Thoracic aorta (tissue), 2 donors: ENCODE data around the gene GALNT17. TPM values are rescaled to one million over a fixed set of nuclear protein-coding genes. Genes with fewer than 3 reads are reported as not detected.
"Not testable (repeated sequence)": the region's sequence is repeated elsewhere in the genome, so short reads cannot be mapped to it uniquely, and the experiment has no call there.

Source experiments
- ATAC-seq: fragments of 150-250 bp; one replicate; pipeline ENCODE4 v1.8.0; 2017; ENCODE audit warnings: low read depth; ENCODE audit not compliant: insufficient number of reproducible peaks, low FRiP score
- DNase-seq: peaks from one replicate; pipeline ENCODE4 v3.0.0-alpha.2; 2020; ENCODE audit warnings: low spot score
- H3K27ac ChIP-seq, 2 donors: fragments of 200-600 bp; sonication (generic); 1 replicate in 1 of 2; 2 replicates in 1 of 2; pipeline ENCODE4 v1.5.1; 2016; ENCODE audit warnings: mild to moderate bottlenecking in 2 of 2, moderate library complexity in 2 of 2
- H3K27me3 ChIP-seq: fragments of 200-600 bp; sonication (generic); replicated peaks from 2 replicates; pipeline ENCODE4 v1.6.0; 2016; ENCODE audit warnings: mild to moderate bottlenecking; ENCODE audit not compliant: insufficient read depth
- H3K36me3 ChIP-seq: fragments of 200-600 bp; sonication (generic); one replicate; pipeline ENCODE4 v1.5.1; 2016
- H3K4me1 ChIP-seq, 2 donors: fragments of 200-600 bp; sonication (generic); 1 replicate in 1 of 2; 2 replicates in 1 of 2; pipeline versions ENCODE4 v1.5.1 to v1.6.0; 2016; ENCODE audit warnings: low read depth in 2 of 2, mild to moderate bottlenecking in 1 of 2; ENCODE audit not compliant: control insufficient read depth in 1 of 2
- H3K4me3 ChIP-seq: fragments of 200-600 bp; sonication (generic); 2 replicates; pipeline ENCODE4 v1.5.1; 2016; ENCODE audit warnings: mild to moderate bottlenecking
- H3K9me3 ChIP-seq: fragments of 200-600 bp; sonication (generic); 2 replicates; pipeline ENCODE4 v1.5.1; 2016
- total RNA-seq, 2 donors: library from RNA; depleted of rRNA; stranded (reverse); fragments of >200 nt; gene quantifications; one replicate each; pipeline versions ENCODE4 v1.1.0 to v1.2.3, GENCODE V29; 2016
- TF ChIP-seq, protein P1 (sequence below): fragments of 200-600 bp; sonication (generic); IDR thresholded peaks from one replicate; pipeline ENCODE4 v1.5.1; 2019; ENCODE audit warnings: antibody characterized with exemption

The GALNT17 gene
- total RNA-seq, 2 donors from 2014 or later = 17.6 to 20.8 TPM

DNA sequence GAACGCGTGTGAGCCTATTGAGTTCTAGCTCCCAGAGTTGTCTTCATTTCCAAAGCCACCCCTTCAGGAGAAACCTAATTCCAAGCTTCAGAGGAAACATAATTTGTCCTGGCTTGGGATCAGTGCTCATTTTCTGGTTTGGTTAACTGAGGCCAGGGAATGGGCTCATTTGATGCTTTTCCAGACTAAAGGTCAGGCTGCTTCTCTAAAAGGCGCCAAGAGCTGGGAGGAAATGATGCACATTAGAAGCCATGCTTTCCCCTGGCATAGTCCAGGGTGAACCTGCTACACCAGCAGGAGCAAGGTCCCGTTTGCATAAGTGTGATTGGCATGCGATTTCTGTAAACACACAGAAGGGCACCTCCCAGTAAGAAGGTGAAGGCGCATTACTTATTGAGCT lies 435.0 kb downstream of the GALNT17 start:
- ATAC-seq = no peak
- DNase-seq = no peak
- no peak overlapping the region for H3K4me3 ChIP-seq

DNA sequence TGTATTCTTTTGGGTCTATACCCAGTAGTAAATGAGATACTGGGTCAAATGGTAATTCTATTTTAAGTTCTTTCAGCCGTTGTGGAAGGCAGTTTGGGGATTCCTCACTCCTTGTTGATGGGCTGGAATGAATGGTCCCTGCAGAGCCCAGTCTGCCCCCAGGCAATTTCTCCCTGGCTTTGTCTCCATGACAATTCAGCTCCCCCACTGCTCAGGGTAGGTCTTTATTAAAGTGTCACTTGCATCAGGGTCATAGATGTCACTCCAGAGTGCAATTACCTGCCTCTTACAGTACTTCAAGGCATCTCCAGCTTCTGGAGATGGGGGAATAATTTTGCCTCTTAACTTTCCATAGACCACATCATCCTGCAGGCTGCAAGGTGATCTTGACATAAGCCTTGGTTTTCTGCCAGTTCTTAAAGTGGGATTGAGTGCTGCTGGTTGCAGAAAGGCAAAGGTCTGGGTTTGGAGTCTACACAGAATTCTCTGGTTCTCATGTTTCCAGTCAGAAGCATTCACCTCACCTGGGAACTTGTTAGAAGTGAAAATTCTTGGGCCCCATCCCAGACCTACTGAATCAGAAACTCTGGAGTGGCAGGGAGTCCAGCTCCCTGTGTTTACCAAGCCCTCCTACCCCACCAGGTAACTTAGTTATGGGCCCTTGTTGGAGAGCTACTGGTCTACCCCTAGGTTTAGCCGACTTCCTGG lies 442.4 kb downstream of the GALNT17 start:
- Histone ChIP-seq H3K4me3 (no peak overlapping the region), H3K27ac (no peak overlapping the region), H3K27me3 (no peaks in the 10 kb centered on the region), H3K9me3 (no peaks in the 10 kb centered on the region), H3K36me3 (no peaks in the 10 kb centered on the region), H3K4me1 (no peaks in the 10 kb centered on the region)
- no peak for ATAC-seq
- TF ChIP-seq, protein P1, sequence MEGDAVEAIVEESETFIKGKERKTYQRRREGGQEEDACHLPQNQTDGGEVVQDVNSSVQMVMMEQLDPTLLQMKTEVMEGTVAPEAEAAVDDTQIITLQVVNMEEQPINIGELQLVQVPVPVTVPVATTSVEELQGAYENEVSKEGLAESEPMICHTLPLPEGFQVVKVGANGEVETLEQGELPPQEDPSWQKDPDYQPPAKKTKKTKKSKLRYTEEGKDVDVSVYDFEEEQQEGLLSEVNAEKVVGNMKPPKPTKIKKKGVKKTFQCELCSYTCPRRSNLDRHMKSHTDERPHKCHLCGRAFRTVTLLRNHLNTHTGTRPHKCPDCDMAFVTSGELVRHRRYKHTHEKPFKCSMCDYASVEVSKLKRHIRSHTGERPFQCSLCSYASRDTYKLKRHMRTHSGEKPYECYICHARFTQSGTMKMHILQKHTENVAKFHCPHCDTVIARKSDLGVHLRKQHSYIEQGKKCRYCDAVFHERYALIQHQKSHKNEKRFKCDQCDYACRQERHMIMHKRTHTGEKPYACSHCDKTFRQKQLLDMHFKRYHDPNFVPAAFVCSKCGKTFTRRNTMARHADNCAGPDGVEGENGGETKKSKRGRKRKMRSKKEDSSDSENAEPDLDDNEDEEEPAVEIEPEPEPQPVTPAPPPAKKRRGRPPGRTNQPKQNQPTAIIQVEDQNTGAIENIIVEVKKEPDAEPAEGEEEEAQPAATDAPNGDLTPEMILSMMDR = no peak
- no peak for DNase-seq

More for the DNA sequence above, 435.0 kb downstream of the GALNT17 start:
- H3K4me1 ChIP-seq = no peaks in the 10 kb centered on the region
- H3K27ac ChIP-seq = no peak overlapping the region
- no peaks in the 10 kb centered on the region for H3K27me3 ChIP-seq
- H3K9me3 ChIP-seq = no peaks in the 10 kb centered on the region
- TF ChIP-seq, protein P1 = no peak
- H3K36me3 ChIP-seq = no peaks in the 10 kb centered on the region

DNA sequence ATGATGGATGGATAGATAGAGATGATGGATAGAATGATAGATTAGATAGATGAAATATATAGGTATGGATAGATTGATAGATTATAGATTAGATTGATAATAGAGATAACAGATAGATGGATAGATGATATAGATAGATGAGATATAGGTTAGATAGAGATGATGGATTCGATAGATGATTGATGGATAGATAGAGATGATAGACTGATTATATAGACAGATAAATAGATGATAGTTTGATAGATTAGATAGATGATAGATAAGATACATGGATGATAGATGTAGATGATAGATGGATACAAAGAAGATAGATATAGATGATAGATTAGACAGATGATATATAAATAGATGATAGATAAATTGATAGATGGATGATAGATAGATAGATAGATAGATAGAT lies 448.1 kb downstream of the GALNT17 start:
- H3K9me3 ChIP-seq = no peaks in the 10 kb centered on the region
- no peaks in the 10 kb centered on the region for H3K27me3 ChIP-seq
- no peaks in the 10 kb centered on the region for H3K4me1 ChIP-seq
- DNase-seq = no peak
- TF ChIP-seq, protein P1 = no peak
- no peak overlapping the region for H3K4me3 ChIP-seq
- no peaks in the 10 kb centered on the region for H3K36me3 ChIP-seq
- no peak overlapping the region for H3K27ac ChIP-seq
- ATAC-seq = no peak

DNA sequence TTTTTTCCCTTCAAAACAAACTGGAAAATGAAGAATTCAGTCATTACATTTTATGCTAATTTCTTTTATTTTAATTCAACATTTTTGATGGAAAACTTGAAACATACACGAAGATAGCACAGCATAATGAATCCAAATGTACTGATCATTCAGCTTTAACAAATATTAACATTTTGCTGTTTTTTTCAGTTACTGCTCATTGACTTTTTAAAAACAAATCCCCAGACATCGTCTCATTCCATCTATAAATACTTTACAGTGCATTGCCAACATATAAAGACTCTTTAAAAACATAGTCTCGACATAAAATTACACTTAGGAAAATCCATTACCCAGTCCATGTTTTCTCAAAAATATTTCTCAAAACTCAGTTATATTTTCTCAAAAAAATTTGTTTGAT lies 452.3 kb downstream of the GALNT17 start:
- ATAC-seq (no peak), DNase-seq (no peak)
- TF ChIP-seq, protein P1 = no peak
- Histone ChIP-seq H3K4me3 (no peak overlapping the region), H3K36me3 (no peaks in the 10 kb centered on the region), H3K9me3 (peaks cover 4% of the 10 kb centered on the region), H3K27me3 (no peaks in the 10 kb centered on the region), H3K4me1 (no peaks in the 10 kb centered on the region), H3K27ac (no peak overlapping the region)

DNA sequence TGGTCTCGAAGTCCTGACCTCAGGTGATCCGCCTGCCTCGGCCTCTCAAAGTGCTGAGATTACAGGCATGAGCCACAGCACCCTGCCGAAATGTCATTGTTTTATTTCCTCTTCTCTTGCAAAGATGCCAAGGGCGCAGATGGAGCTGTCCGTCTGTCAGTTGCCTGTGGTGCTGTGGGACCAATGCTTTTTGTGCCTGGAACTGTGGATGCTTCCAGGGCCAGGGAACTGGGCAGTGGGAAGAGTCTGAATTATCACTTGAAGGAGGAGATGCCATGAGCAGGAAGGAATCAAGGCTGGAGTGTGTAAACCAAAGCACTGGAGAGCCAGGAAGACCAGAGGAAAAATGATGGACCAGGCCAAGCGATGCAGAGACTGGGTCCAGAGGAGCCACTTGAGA lies 459.9 kb downstream of the GALNT17 start:
- Histone ChIP-seq H3K4me3 (no peak overlapping the region), H3K27ac (no peak overlapping the region), H3K9me3 (peaks cover 4% of the 10 kb centered on the region), H3K36me3 (no peaks in the 10 kb centered on the region), H3K27me3 (no peaks in the 10 kb centered on the region), H3K4me1 (no peaks in the 10 kb centered on the region)
- ATAC-seq = no peak
- no peak for DNase-seq
- TF ChIP-seq, protein P1 = no peak

DNA sequence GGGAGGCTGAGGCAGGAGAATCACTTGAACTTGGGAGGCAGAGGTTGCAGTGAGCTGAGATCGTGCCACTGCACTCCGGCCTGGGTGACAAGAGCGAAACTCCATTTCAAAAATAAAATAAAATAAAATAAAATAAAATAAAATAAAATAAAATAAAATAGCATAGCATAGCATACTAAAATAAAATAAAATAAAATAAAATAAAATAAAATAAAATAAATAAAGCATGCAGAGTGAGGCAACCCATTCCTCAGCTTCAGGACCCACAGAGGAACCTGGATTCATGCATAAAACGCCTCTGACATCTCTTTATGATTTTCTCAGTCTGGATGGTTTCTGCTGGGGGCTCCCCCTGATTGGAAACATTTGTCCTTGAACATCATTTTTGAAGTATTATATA lies 460.4 kb downstream of the GALNT17 start:
- H3K27ac ChIP-seq, ATAC-seq, H3K4me3 ChIP-seq, DNase-seq, H3K36me3 ChIP-seq, H3K4me1 ChIP-seq, H3K9me3 ChIP-seq, H3K27me3 ChIP-seq: not testable (repeated sequence)
